ENCODE data around the gene TP53I13.
A peak's percentile ranks its signal among the peaks of the same experiment; 100 is the strongest.
"Not testable (repeated sequence)": the region's sequence is repeated elsewhere in the genome, so short reads cannot be mapped to it uniquely, and the experiment has no call there.

Gene TP53I13

GRCh38 chr17:29568331-29569244, at the start of gene TP53I13:
Gene TP53I13, plus strand, starts transcription at chr17:29568701. Its CDS starts 58 bp downstream, at chr17:29568759.
- peak; percentile 95 for DNase-seq (ENCODE audit: low spot score)

- DNase-seq (ENCODE audit: low spot score), result no peak
Observed at GRCh38 chr17:29524692-29525091, 43.8 kb upstream of the TP53I13 start.

- no peak for DNase-seq (ENCODE audit: low spot score)
Observed at GRCh38 chr17:29526322-29526721, 42.2 kb upstream of the TP53I13 start.

- DNase-seq (ENCODE audit: low spot score), result no peak
Observed at GRCh38 chr17:29533976-29534375, 34.5 kb upstream of the TP53I13 start.

- no peak for DNase-seq (ENCODE audit: low spot score)
Observed at GRCh38 chr17:29544066-29544465, 24.4 kb upstream of the TP53I13 start.

- no peak for DNase-seq (ENCODE audit: low spot score)
Observed at GRCh38 chr17:29546085-29546484, 22.4 kb upstream of the TP53I13 start.

- no peak for DNase-seq (ENCODE audit: low spot score)
Observed at GRCh38 chr17:29546830-29547229, 21.7 kb upstream of the TP53I13 start.

GRCh38 chr17:29549177-29549923, 19.2 kb upstream of the TP53I13 start:
- DNase-seq (ENCODE audit: low spot score), result no peak

- DNase-seq (ENCODE audit: low spot score), result peak; percentile 76
Observed at GRCh38 chr17:29555840-29556239, 12.7 kb upstream of the TP53I13 start.

- DNase-seq (ENCODE audit: low spot score), result no peak
Observed at GRCh38 chr17:29557085-29557738, 11.3 kb upstream of the TP53I13 start.

- no peak for DNase-seq (ENCODE audit: low spot score)
Observed at GRCh38 chr17:29557739-29558116, 10.8 kb upstream of the TP53I13 start.

GRCh38 chr17:29558139-29558538, 10.4 kb upstream of the TP53I13 start:
- DNase-seq (ENCODE audit: low spot score), result not testable (repeated sequence)

- DNase-seq (ENCODE audit: low spot score), result no peak
Observed at GRCh38 chr17:29559640-29560039, 8.9 kb upstream of the TP53I13 start.

GRCh38 chr17:29560316-29560715, 8.2 kb upstream of the TP53I13 start:
- DNase-seq (ENCODE audit: low spot score), result no peak

GRCh38 chr17:29561554-29562517, 6.7 kb upstream of the TP53I13 start:
- DNase-seq (ENCODE audit: low spot score), result no peak

GRCh38 chr17:29562615-29563014, 5.9 kb upstream of the TP53I13 start:
- DNase-seq (ENCODE audit: low spot score), result no peak

GRCh38 chr17:29563816-29564215, 4.7 kb upstream of the TP53I13 start:
- no peak for DNase-seq (ENCODE audit: low spot score)

- peak; percentile 72 for DNase-seq (ENCODE audit: low spot score)
Observed at GRCh38 chr17:29565643-29566472, 2.6 kb upstream of the TP53I13 start.

GRCh38 chr17:29566473-29567303, 1.8 kb upstream of the TP53I13 start, which contains the start of gene ABHD15:
Gene ABHD15, minus strand, starts transcription at chr17:29567037. Its CDS starts 71 bp downstream, at chr17:29566966.
- DNase-seq (ENCODE audit: low spot score), result peak; percentile 94

- DNase-seq (ENCODE audit: low spot score), result no peak
Observed at GRCh38 chr17:29567304-29567553, 1.3 kb upstream of the TP53I13 start.

All from HuH-7.5 (cell line).